ENCODE data around the gene WNK4. TPM values are rescaled to one million over a fixed set of nuclear protein-coding genes. Genes with fewer than 3 reads are reported as not detected.

WNK4 gene
- 2.0 and 3.9 TPM in 2 replicates for total RNA-seq

GRCh38 chr17:42779936-42780850, at the start of gene WNK4:
Gene WNK4 (plus strand): TSS chr17:42780610. CDS start chr17:42780699, 89 bp downstream.

GRCh38 chr17:42744806-42745617, 35.4 kb upstream of the WNK4 start, which contains the start of gene EZH1:
Gene EZH1 (minus strand): TSS chr17:42745040. CDS start chr17:42728941, 16,099 bp downstream.

GRCh38 chr17:42760652-42761581, 19.5 kb upstream of the WNK4 start, which contains the start of gene RAMP2:
Gene RAMP2 (plus strand): TSS chr17:42761227. CDS start chr17:42761262, 35 bp downstream.

GRCh38 chr17:42773290-42774035, 6.9 kb upstream of the WNK4 start, which contains the start of gene VPS25:
Gene VPS25 (plus strand): TSS chr17:42773449. CDS start chr17:42773476, 27 bp downstream.

GRCh38 chr17:42798383-42799380, 18.3 kb downstream of the WNK4 start, which contains the start of the genes CNTD1 and COA3:
Gene CNTD1 (plus strand): TSS chr17:42798861. CDS start chr17:42799068, 207 bp downstream.
Gene COA3 (minus strand): TSS chr17:42798704. CDS start chr17:42798681, 23 bp downstream.

GRCh38 chr17:42832934-42833766, 52.7 kb downstream of the WNK4 start, which contains the start of gene PSME3:
Gene PSME3 (plus strand): TSS chr17:42833397. CDS start chr17:42833632, 235 bp downstream.

GRCh38 chr17:42844271-42844670, 63.9 kb downstream of the WNK4 start, which contains the start of gene AOC2:
Gene AOC2 (plus strand): TSS chr17:42844580. CDS start chr17:42844627, 47 bp downstream.

Other genes starting within 250 kb of the WNK4 start
- gene NAGLU, start 244.4 kb upstream of the WNK4 start, total RNA-seq: 60.7 and 96.4 TPM in 2 replicates
- 4.0 and 4.9 TPM in 2 replicates for gene HSD17B1, start 227.7 kb upstream of the WNK4 start, total RNA-seq
- 28.9 and 30.2 TPM in 2 replicates for gene COASY, start 218.5 kb upstream of the WNK4 start, total RNA-seq
- gene MLX, start 213.5 kb upstream of the WNK4 start, total RNA-seq: 32.6 and 34.0 TPM in 2 replicates
- 1.9 and 2.5 TPM in 2 replicates for gene PSMC3IP, start 202.9 kb upstream of the WNK4 start, total RNA-seq
- 38.4 and 42.7 TPM in 2 replicates for gene RETREG3, start 171.2 kb upstream of the WNK4 start, total RNA-seq
- 21.0 and 35.8 TPM in 2 replicates for gene TUBG1, start 170.9 kb upstream of the WNK4 start, total RNA-seq
- gene TUBG2, start 121.3 kb upstream of the WNK4 start, total RNA-seq: 17.1 and 17.2 TPM in 2 replicates
- gene PLEKHH3, start 103.6 kb upstream of the WNK4 start, total RNA-seq: 40.7 and 42.5 TPM in 2 replicates
- gene CCR10, start 98.8 kb upstream of the WNK4 start, total RNA-seq: 2.8 and 3.4 TPM in 2 replicates
- 32.9 and 37.9 TPM in 2 replicates for gene CNTNAP1, start 98.1 kb upstream of the WNK4 start, total RNA-seq
- gene EZH1, start 35.6 kb upstream of the WNK4 start, total RNA-seq: 11.3 TPM in 2 replicates
- 5.3 and 6.3 TPM in 2 replicates for gene RAMP2, start 19.4 kb upstream of the WNK4 start, total RNA-seq
- gene VPS25, start 7.2 kb upstream of the WNK4 start, total RNA-seq: 68.3 and 71.2 TPM in 2 replicates
- 49.3 and 60.7 TPM in 2 replicates for gene COA3, start 18.1 kb downstream of the WNK4 start, total RNA-seq
- gene CNTD1, start 18.3 kb downstream of the WNK4 start, total RNA-seq: not detected in 2 replicates
- gene BECN1, start 43.7 kb downstream of the WNK4 start, total RNA-seq: 64.2 and 73.5 TPM in 2 replicates
- gene PSME3, start 52.8 kb downstream of the WNK4 start, total RNA-seq: 39.0 and 73.8 TPM in 2 replicates
- gene AOC2, start 64.0 kb downstream of the WNK4 start, total RNA-seq: 0.12 and 0.17 TPM in 2 replicates
- gene AOC3, start 70.6 kb downstream of the WNK4 start, total RNA-seq: 2.3 and 2.6 TPM in 2 replicates
- not detected in 2 replicates for gene G6PC1, start 120.2 kb downstream of the WNK4 start, total RNA-seq
- 20.9 and 31.9 TPM in 2 replicates for gene AARSD1, start 183.8 kb downstream of the WNK4 start, total RNA-seq
- gene PTGES3L, start 199.5 kb downstream of the WNK4 start, total RNA-seq: 0.12 TPM in 1 of 2 replicates, not detected in the other
- gene RUNDC1, start 200.0 kb downstream of the WNK4 start, total RNA-seq: 7.7 and 11.3 TPM in 2 replicates
- gene RPL27, start 217.8 kb downstream of the WNK4 start, total RNA-seq: 1,871 and 2,562 TPM in 2 replicates
- 28.4 and 55.8 TPM in 2 replicates for gene IFI35, start 226.2 kb downstream of the WNK4 start, total RNA-seq
- 346 and 498 TPM in 2 replicates for gene VAT1, start 241.8 kb downstream of the WNK4 start, total RNA-seq
- 0.26 and 0.35 TPM in 2 replicates for gene RND2, start 244.6 kb downstream of the WNK4 start, total RNA-seq

All from pericardium fibroblast (primary cell).